Left colon (tissue), 2 donors: ENCODE data around the gene BCAN. TPM values are rescaled to one million over a fixed set of nuclear protein-coding genes. Genes with fewer than 3 reads are reported as not detected.

Experiments
- ATAC-seq: fragments of 200-7000 bp; cut with Tn5 transposase; one replicate; pipeline ENCODE4 v1.9.1; 2020; ENCODE audit warnings: mild to moderate bottlenecking, moderate library complexity
- DNase-seq, 2 donors: peaks; one replicate each; pipeline ENCODE4 v3.0.0-alpha.2; 2020
- intact Hi-C, 2 donors: fragments of 100-400 bp; cut with DNase I in 1 of 2; cut with micrococcal nuclease in 1 of 2; formaldehyde crosslinking; loops; one replicate each; pipeline versions ENCODE4 v1.11.2 to v1.14.0; 2022; cut with DNase I, micrococcal nuclease
- total RNA-seq, 2 donors: library from RNA; stranded (reverse); fragmentation: NEBNext Ultra II Directional; extraction: Animal tissue kit (Norgen Biotek cat#: 25700); gene quantifications; one replicate each; pipeline ENCODE4 v1.2.1, GENCODE V29; 2021
- donor health status: DM: no; HTN: no; CAD: no.
- donor health status: DM: yes; HTN: yes; CAD: no.

Gene BCAN
- total RNA-seq, 2 donors from 2014 or later = not detected

- ATAC-seq (no peak), DNase-seq (no peak)
- intact Hi-C loops = no loop called here
Observed at GRCh38 chr1:156655904-156656516, 14.1 kb downstream of the BCAN start.

GRCh38 chr1:156656806-156657740 is 15.2 kb downstream of the BCAN start:
- intact Hi-C loops = no loop called here
- peak; percentile 23 for ATAC-seq
- peak; percentile 45 to 77 for DNase-seq

- intact Hi-C loops = no loop called here
- no peak for DNase-seq
Observed at GRCh38 chr1:156657741-156658319, 15.9 kb downstream of the BCAN start.

GRCh38 chr1:156658496-156658895 is 16.6 kb downstream of the BCAN start:
- DNase-seq (no peak), ATAC-seq (no peak)
- intact Hi-C loops = no loop called here

More at GRCh38 chr1:156657741-156658319, 15.9 kb downstream of the BCAN start:
- no peak for ATAC-seq

GRCh38 chr1:156658945-156659574 is 17.1 kb downstream of the BCAN start:
- peak in 1 of 2 donors; percentile 16 for DNase-seq
- no peak for ATAC-seq
- intact Hi-C loops = no loop called here

GRCh38 chr1:156659661-156659987 is 17.7 kb downstream of the BCAN start:
- DNase-seq (no peak), ATAC-seq (peak; percentile 0)
- intact Hi-C loops = no loop called here

- DNase-seq (peak; percentile 94), ATAC-seq (peak; percentile 73)
- intact Hi-C loops = no loop called here
Observed at GRCh38 chr1:156659988-156660751, 18.3 kb downstream of the BCAN start.

- ATAC-seq (peak; percentile 1), DNase-seq (no peak)
- intact Hi-C loops = no loop called here
Observed at GRCh38 chr1:156660752-156661112, 18.8 kb downstream of the BCAN start.

- intact Hi-C loops = no loop called here
- ATAC-seq (no peak), DNase-seq (no peak)
Observed at GRCh38 chr1:156662005-156662799, 20.3 kb downstream of the BCAN start.

GRCh38 chr1:156662800-156663055 is 20.8 kb downstream of the BCAN start:
- DNase-seq = no peak
- ATAC-seq = no peak
- intact Hi-C loops = no loop called here

- DNase-seq (peak; percentile 24 to 56), ATAC-seq (no peak)
- intact Hi-C loops = no loop called here
Observed at GRCh38 chr1:156663178-156663577, 21.3 kb downstream of the BCAN start.

- ATAC-seq (no peak), DNase-seq (no peak)
- intact Hi-C loops = no loop called here
Observed at GRCh38 chr1:156664046-156664766, 22.3 kb downstream of the BCAN start.

- DNase-seq (peak; percentile 51 to 58), ATAC-seq (peak; percentile 29)
- intact Hi-C loops = no loop called here
Observed at GRCh38 chr1:156664767-156665411, 23.0 kb downstream of the BCAN start.

- intact Hi-C loops = no loop called here
- no peak for DNase-seq
- no peak for ATAC-seq
Observed at GRCh38 chr1:156665539-156665938, 23.6 kb downstream of the BCAN start.

GRCh38 chr1:156666862-156667609 is 25.1 kb downstream of the BCAN start:
- intact Hi-C loops = no loop called here
- DNase-seq = no peak
- no peak for ATAC-seq

GRCh38 chr1:156667610-156667967 is 25.7 kb downstream of the BCAN start:
- ATAC-seq (no peak), DNase-seq (no peak)
- intact Hi-C loops = no loop called here
